NT2/D1 (cell line): ENCODE data around the gene PCED1B.

ENCODE experiments used
- YY1 ChIP-seq: IDR thresholded peaks from 2 replicates; pipeline ENCODE4 v1.6.1; 2011; ENCODE audit not compliant: insufficient read length, insufficient read depth
- ZNF274 ChIP-seq: IDR thresholded peaks from 2 replicates; pipeline ENCODE4 v1.6.1; 2011; ENCODE audit warnings: mild to moderate bottlenecking, low read depth, low read length

DNA sequence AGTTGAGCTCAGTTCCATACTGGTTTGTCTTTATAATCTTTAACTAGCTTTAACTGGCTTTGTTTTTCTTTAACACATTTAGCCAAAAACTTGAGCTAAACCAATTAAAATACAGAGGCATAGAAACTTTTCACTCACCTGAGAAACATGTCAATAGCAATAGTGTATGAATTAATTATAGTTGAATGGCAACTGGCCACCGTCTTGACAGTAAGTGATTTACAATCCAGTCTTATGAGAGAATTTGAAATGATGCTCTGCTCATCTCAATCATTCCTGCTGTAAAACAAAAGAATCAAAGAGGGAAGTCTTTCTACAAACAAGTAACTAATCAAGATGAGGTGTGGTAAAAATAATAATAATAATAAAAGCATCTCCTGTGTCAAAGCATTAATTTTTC lies 86.9 kb downstream of the PCED1B start:
- TF ChIP-seq YY1 (no peak), ZNF274 (no peak)
